IPS DF 6.9 (cell line): Measurements from ENCODE around the gene ROBO1.
A peak's percentile ranks its signal among the peaks of the same experiment; 100 is the strongest.

Experiments
- DNase-seq: peaks from one replicate; pipeline ENCODE4 v3.0.0-alpha.2; 2013; ENCODE audit warnings: low read depth, low spot score
- H3K27ac ChIP-seq: one replicate; pipeline ENCODE4 v1.5.1; 2013; ENCODE audit warnings: low read length, control low read depth
- H3K27me3 ChIP-seq: 2 replicates; pipeline ENCODE4 v1.6.1; 2013; ENCODE audit warnings: mild to moderate bottlenecking, low read length; ENCODE audit not compliant: control insufficient read depth, insufficient read depth
- H3K36me3 ChIP-seq: 2 replicates; pipeline ENCODE4 v1.6.1; 2013; ENCODE audit warnings: low read length; ENCODE audit not compliant: control insufficient read depth, insufficient read depth
- H3K4me1 ChIP-seq: 2 replicates; pipeline ENCODE4 v1.6.1; 2013; ENCODE audit warnings: low read length; ENCODE audit not compliant: control insufficient read depth, insufficient read depth
- H3K4me3 ChIP-seq: 2 replicates; pipeline ENCODE4 v1.5.1; 2013; ENCODE audit warnings: mild to moderate bottlenecking, low read length
- H3K9me3 ChIP-seq: 2 replicates; pipeline ENCODE4 v1.6.1; 2013; ENCODE audit warnings: low read length, inconsistent platforms; ENCODE audit not compliant: control insufficient read depth, insufficient read depth
- WGBS: extraction: QIAGEN DNeasy Blood & Tissue Kit; methylation state at CpG from one replicate; pipeline ENCODE4 v1.1.7; 2013; ENCODE audit warnings: mixed read lengths, missing lambda C conversion rate; ENCODE audit not compliant: insufficient read length, insufficient coverage; 5-methylcytosine and 5-hydroxymethylcytosine counted together

Gene ROBO1

DNA sequence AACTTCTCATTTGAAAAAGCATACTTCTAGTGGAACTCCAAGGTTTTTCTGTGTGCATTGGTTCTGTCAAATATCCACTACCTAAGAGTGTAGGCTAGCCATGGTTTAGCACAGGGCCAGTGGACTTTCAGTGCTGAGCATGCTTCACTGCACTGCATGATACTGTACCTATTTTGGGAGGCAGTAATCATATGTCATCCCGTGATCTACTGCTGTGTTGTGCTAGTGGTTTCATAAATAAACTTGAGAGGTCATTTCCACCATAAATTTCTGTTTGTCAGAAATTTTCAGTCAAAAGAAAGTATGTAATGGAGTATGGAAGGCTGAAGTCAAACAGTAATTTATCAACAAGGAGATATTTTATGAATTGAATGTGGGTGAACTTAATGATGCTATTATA, 203.6 kb downstream of the ROBO1 start:
- no peaks in the 10 kb centered on the region for H3K36me3 ChIP-seq
- no peaks in the 10 kb centered on the region for H3K27me3 ChIP-seq
- H3K27ac ChIP-seq, result no peak overlapping the region
- WGBS, result no CpG with 5 or more reads among the region's 1 CpG
- no peak overlapping the region for H3K4me3 ChIP-seq
- H3K4me1 ChIP-seq, result no peaks in the 10 kb centered on the region
- no peaks in the 10 kb centered on the region for H3K9me3 ChIP-seq
- no peak for DNase-seq

DNA sequence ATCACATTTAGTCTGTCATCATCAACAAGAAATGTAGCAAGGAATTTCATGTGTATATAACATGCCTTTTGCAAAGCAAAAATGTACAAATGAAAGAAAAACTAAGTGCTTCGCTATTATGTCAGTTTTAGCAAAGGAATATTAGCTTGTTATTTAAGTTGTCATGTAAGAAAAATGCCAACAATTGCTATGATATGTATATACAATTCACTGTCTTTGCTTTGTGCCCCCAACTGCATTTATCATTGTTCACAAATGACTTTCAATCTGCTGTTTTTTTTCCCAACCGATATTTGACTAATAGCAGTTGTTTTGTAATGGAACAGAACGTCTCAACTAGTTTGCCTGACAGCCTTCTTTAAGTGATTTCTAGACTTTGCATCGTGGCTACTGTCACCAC, 207.1 kb downstream of the ROBO1 start:
- Histone ChIP-seq H3K27me3 (no peaks in the 10 kb centered on the region), H3K27ac (no peak overlapping the region), H3K36me3 (no peaks in the 10 kb centered on the region), H3K4me1 (no peaks in the 10 kb centered on the region), H3K4me3 (no peak overlapping the region), H3K9me3 (no peaks in the 10 kb centered on the region)
- DNase-seq, result no peak
- no CpG with 5 or more reads among the region's 4 CpGs for WGBS

DNA sequence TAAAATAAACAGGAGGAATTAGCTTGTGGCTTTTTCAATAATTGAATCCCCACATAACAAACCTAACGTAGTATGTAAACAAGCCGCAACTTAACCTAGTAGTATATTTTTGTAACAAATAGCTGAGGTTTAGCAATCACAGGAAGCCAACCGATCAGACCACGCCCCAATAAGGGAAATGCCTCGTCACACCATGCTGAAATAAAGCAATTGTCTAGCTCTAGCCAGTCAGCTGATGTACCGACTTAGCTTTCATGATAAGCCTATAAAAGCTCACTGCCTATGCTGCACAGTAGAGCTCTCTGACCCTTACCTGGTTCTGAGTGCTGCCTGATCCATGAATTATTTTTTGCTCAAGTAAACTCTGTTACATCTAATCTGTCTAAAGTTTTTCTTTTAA, 208.9 kb downstream of the ROBO1 start:
- Histone ChIP-seq H3K27me3 (no peaks in the 10 kb centered on the region), H3K4me1 (no peaks in the 10 kb centered on the region), H3K27ac (no peak overlapping the region), H3K9me3 (no peaks in the 10 kb centered on the region), H3K4me3 (no peak overlapping the region), H3K36me3 (no peaks in the 10 kb centered on the region)
- no CpG with 5 or more reads among the region's 6 CpGs for WGBS
- DNase-seq, result no peak

DNA sequence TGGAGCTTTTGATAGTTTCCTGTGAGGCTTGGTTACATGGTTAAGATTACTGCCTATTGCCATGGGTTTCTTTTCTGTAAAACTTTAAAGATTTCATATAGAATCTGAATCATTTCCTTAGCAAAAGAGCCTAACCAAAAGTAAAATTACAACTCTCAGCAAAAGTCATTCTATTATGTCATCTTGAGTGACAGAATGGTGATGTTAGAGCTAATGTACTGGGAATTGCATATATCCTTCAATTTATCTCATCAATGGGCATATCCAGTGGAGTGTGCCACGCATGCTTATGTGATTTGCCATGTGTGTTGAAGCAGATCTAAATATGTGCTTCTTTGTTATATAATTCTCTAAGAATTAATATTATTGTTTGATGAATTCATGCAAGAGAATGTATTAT, 212.1 kb downstream of the ROBO1 start:
- no peak overlapping the region for H3K4me3 ChIP-seq
- no peaks in the 10 kb centered on the region for H3K4me1 ChIP-seq
- no peaks in the 10 kb centered on the region for H3K27me3 ChIP-seq
- no peaks in the 10 kb centered on the region for H3K9me3 ChIP-seq
- H3K36me3 ChIP-seq, result no peaks in the 10 kb centered on the region
- no CpG with 5 or more reads among the region's 1 CpG for WGBS
- no peak for DNase-seq
- no peak overlapping the region for H3K27ac ChIP-seq

DNA sequence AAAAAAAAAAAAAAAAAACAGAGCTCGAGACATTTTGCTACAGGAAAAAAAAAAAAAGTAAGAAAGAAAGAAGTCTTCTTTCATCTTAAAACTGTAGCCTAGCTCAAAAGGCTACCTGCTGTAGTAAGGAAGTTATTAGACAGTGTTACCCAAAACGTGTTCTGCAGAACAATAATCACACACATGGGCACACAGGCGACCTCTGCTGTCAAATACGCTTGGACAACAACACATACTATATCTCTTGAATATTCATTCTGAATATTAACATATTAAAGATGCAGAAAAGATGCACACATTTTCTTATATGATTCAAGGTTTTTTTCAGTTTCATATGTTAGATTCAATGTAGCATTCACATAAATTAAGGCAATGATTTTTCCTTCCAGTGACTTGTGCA, 215.8 kb downstream of the ROBO1 start:
- H3K27me3 ChIP-seq, result no peaks in the 10 kb centered on the region
- H3K27ac ChIP-seq, result no peak overlapping the region
- H3K4me3 ChIP-seq, result no peak overlapping the region
- no CpG with 5 or more reads among the region's 4 CpGs for WGBS
- DNase-seq, result no peak
- H3K4me1 ChIP-seq, result no peaks in the 10 kb centered on the region
- H3K9me3 ChIP-seq, result no peaks in the 10 kb centered on the region
- H3K36me3 ChIP-seq, result no peaks in the 10 kb centered on the region

DNA sequence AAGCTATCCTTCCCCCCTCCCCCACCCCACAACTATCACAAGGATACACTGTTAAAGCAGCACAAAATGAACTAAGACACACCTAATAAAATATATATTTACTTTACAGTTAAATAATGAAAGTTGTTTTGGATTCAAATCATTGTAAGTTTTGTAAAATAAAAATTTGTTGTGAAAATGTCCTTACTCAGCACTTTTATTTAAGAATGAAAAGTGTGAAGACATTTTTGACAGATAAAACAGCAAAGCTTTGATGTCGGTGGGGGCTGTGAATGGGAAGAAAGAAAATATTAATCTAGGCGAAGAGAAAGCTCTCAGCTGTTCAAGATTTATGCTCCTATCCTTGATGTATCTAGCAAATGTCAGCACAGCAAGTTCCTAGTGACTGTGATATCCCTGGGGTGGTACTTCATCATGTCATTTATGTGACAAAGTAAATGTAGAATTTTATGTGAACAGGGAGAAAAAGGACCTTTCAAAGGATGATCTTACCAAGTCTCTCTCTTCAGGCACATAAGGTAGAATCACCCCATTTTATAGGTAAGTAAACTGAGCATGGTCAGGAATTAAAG, 216.4 kb downstream of the ROBO1 start:
- DNase-seq, result no peak
- H3K4me1 ChIP-seq, result no peaks in the 10 kb centered on the region
- no peaks in the 10 kb centered on the region for H3K36me3 ChIP-seq
- no peaks in the 10 kb centered on the region for H3K27me3 ChIP-seq
- no peaks in the 10 kb centered on the region for H3K9me3 ChIP-seq
- no CpG with 5 or more reads among the region's 2 CpGs for WGBS
- no peak overlapping the region for H3K27ac ChIP-seq
- no peak overlapping the region for H3K4me3 ChIP-seq

DNA sequence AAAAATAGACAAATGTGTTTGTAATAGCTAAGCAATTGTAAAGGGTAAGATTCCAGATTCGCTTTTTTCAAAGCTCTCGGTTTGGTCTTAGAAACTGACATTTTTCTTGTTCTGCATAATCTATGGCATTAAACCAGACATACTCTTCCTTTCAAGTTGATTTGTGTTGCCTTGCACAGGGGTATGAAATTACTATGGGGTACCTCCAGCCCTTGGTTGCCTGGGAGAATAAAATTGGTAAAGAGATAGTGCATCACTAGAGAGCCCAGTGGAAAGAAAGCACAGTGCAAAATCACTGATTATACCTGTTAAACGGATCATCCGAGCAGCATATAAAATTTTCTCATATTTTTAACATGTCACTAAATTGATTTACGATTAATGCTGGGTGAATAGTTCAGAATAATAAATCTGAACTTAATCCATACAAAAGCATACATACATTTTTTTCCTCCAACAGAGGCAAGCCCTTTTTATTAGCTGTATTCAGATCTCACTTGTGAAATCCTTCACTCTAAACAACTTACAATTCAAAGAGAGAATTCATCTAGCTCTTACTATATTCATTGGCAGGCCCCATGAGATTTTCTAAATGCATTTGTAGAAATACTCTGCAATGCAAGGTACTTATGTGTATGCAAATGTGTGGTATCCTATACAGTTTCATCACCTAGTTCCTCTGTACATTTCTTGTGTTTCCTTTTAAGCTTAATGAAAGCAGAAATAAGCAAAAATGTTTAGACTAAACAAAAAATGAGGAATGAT, 224.4 kb downstream of the ROBO1 start:
- Histone ChIP-seq H3K27me3 (no peaks in the 10 kb centered on the region), H3K9me3 (no peaks in the 10 kb centered on the region), H3K27ac (no peak overlapping the region), H3K4me3 (no peak overlapping the region), H3K36me3 (no peaks in the 10 kb centered on the region), H3K4me1 (no peaks in the 10 kb centered on the region)
- WGBS, result no CpG with 5 or more reads among the region's 5 CpGs
- no peak for DNase-seq

DNA sequence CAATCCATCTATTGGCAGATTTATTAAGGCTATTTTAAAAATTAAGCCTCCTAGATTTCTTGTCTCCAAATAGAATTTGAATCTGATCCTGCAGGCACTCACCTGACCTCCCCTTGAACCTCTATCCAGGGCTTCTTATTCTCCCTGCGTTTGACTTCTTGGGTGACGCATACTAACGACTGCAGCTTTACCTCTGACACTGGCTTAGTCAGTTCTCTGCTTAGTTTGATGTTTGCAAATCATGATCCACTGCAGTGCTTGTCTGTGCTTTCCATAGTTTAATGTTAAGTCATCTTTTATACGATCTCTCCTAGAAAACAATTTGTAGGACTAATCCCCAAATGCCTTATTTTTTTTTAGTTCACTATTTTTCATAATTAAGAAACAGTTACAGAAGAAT, 233.1 kb downstream of the ROBO1 start:
- no peak overlapping the region for H3K27ac ChIP-seq
- DNase-seq, result no peak
- no peaks in the 10 kb centered on the region for H3K9me3 ChIP-seq
- no peaks in the 10 kb centered on the region for H3K36me3 ChIP-seq
- no peaks in the 10 kb centered on the region for H3K4me1 ChIP-seq
- no peaks in the 10 kb centered on the region for H3K27me3 ChIP-seq
- no CpG with 5 or more reads among the region's 4 CpGs for WGBS
- H3K4me3 ChIP-seq, result no peak overlapping the region

DNA sequence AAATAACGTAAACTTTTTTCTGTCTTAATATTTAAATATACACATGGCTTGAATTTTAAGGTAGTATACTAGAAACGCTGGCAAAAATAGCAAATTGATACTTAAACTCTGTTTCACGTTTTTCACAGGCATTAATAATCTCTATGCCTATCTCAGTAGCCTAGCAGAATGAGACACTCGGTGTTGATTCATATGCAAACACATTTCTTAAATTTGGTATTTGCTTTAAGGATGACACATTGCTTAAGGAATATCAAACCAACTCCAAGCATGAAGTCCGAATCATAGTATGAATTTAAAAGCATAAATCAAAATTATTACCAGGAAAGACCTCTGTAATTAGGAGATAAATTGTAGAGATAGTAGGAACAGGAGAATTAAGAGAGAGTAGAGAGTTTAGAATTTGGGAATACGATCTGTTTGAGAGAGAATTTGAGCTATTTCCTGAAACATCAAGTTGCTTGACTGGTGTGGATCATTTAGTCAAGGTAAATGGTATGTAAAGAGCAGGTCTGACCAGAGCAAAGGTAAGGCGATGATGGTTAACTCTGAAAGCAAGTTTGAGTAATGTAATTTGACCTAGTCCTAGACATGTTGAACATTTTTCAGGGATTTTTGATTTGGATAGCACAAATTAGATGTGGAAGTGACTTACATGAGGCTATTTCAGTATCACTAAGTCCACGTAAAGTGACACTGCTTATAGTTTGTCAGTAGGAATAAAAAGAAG, 236.1 kb downstream of the ROBO1 start:
- no peaks in the 10 kb centered on the region for H3K9me3 ChIP-seq
- no peaks in the 10 kb centered on the region for H3K4me1 ChIP-seq
- no peak overlapping the region for H3K4me3 ChIP-seq
- 100% methylated on average over 1 of the region's 8 CpGs for WGBS
- no peak for DNase-seq
- no peaks in the 10 kb centered on the region for H3K36me3 ChIP-seq
- no peak overlapping the region for H3K27ac ChIP-seq
- H3K27me3 ChIP-seq, result no peaks in the 10 kb centered on the region

DNA sequence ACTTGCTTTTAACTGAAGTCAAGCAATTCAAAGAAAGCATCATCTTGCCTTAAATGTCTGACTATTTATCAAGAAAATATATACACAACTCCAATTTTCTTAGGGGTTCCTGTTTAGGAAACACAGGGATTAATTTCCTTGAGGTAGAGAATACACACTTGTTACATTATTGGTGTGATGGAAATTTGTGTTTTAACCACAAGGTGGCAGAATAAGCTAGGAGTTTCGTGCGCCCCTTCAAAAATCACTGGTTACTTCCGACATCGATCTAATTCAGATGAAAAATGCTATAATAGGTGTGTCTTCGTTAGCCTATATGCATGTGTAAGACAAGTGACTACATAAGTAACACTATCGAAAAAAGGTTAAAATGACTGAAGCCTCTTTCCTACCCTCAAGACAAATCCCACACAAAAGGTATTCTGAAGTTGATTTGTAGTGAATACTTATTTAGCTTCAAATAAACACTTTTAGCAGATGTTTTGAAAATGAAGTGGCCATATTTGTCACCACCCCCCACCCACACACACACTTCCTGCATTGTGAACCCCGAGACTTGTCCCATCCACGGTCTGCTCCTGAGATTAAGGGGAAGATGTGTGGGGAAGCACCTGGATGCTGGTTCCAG, 246.5 kb downstream of the ROBO1 start:
- no CpG with 5 or more reads among the region's 8 CpGs for WGBS
- Histone ChIP-seq H3K27me3 (no peaks in the 10 kb centered on the region), H3K4me1 (no peaks in the 10 kb centered on the region), H3K4me3 (no peak overlapping the region), H3K9me3 (no peaks in the 10 kb centered on the region), H3K36me3 (no peaks in the 10 kb centered on the region), H3K27ac (no peak overlapping the region)
- DNase-seq, result peak; percentile 27
